Trophoblast cell (in vitro differentiated cells and primary cell): ENCODE measurements around the gene RAB27B. TPM values are rescaled to one million over a fixed set of nuclear protein-coding genes. Genes with fewer than 3 reads are reported as not detected.

ENCODE experiments used
- DNase-seq, 2 donors: peaks; one replicate each; pipeline ENCODE4 v3.0.0-alpha.2; 2016
- H2AFZ ChIP-seq: 2 replicates; pipeline ENCODE4 v1.6.1; 2013; ENCODE audit warnings: low read length, moderate library complexity, mild to moderate bottlenecking; ENCODE audit not compliant: insufficient read depth, poor library complexity
- H2AK5ac ChIP-seq: 2 replicates; pipeline ENCODE4 v1.6.1; 2013; ENCODE audit warnings: mild to moderate bottlenecking, low read length
- H2BK120ac ChIP-seq: 2 replicates; pipeline ENCODE4 v1.6.1; 2013; ENCODE audit warnings: low read length, mild to moderate bottlenecking, moderate library complexity; ENCODE audit not compliant: insufficient read depth, poor library complexity
- H2BK12ac ChIP-seq: 2 replicates; pipeline ENCODE4 v1.6.1; 2013; ENCODE audit warnings: mild to moderate bottlenecking, low read length, moderate library complexity
- H2BK5ac ChIP-seq: 2 replicates; pipeline ENCODE4 v1.6.1; 2013; ENCODE audit warnings: low read length, low read depth, moderate library complexity, mild to moderate bottlenecking; ENCODE audit not compliant: poor library complexity
- H3K14ac ChIP-seq: 2 replicates; pipeline ENCODE4 v1.6.1; 2013; ENCODE audit warnings: mild to moderate bottlenecking, low read length
- H3K18ac ChIP-seq: 2 replicates; pipeline ENCODE4 v1.6.1; 2013; ENCODE audit warnings: mild to moderate bottlenecking, low read length
- H3K23ac ChIP-seq: 2 replicates; pipeline ENCODE4 v1.6.1; 2013; ENCODE audit warnings: low read length
- H3K27ac ChIP-seq: 2 replicates; pipeline ENCODE4 v1.5.1; 2013; ENCODE audit warnings: low read depth, mild to moderate bottlenecking, inconsistent platforms, low read length, moderate library complexity
- H3K27me3 ChIP-seq: 2 replicates; pipeline ENCODE4 v1.6.1; 2013; ENCODE audit warnings: inconsistent platforms, mild to moderate bottlenecking, low read length, moderate library complexity; ENCODE audit not compliant: insufficient read depth
- H3K36me3 ChIP-seq, 2 experiments: 1 replicate in 1 of 2; 2 replicates in 1 of 2; pipeline ENCODE4 v1.6.1; 2013; ENCODE audit warnings: low read length in 2 of 2, mild to moderate bottlenecking in 2 of 2, moderate library complexity in 1 of 2; ENCODE audit not compliant: insufficient read depth in 2 of 2, control insufficient read depth in 1 of 2
- H3K4ac ChIP-seq: 2 replicates; pipeline ENCODE4 v1.6.1; 2013; ENCODE audit warnings: low read depth, mild to moderate bottlenecking, low read length, moderate library complexity
- H3K4me1 ChIP-seq, 2 experiments: 1 replicate in 1 of 2; 2 replicates in 1 of 2; pipeline ENCODE4 v1.6.1; 2013; ENCODE audit warnings: low read length in 2 of 2, mild to moderate bottlenecking in 2 of 2, moderate library complexity in 1 of 2; ENCODE audit not compliant: insufficient read depth in 2 of 2, control insufficient read depth in 1 of 2
- H3K4me2 ChIP-seq: 2 replicates; pipeline ENCODE4 v1.6.1; 2013; ENCODE audit warnings: inconsistent platforms, mild to moderate bottlenecking, low read length, moderate library complexity
- H3K4me3 ChIP-seq: 2 replicates; pipeline ENCODE4 v1.5.1; 2013; ENCODE audit warnings: mild to moderate bottlenecking, low read depth, low read length, inconsistent platforms
- H3K79me1 ChIP-seq: one replicate; pipeline ENCODE4 v1.6.1; 2013; ENCODE audit warnings: low read length
- H3K79me2 ChIP-seq: 2 replicates; pipeline ENCODE4 v1.6.1; 2013; ENCODE audit warnings: low read length, mild to moderate bottlenecking; ENCODE audit not compliant: control insufficient read depth, insufficient read depth, poor library complexity
- H3K9ac ChIP-seq: 2 replicates; pipeline ENCODE4 v1.6.1; 2013; ENCODE audit warnings: mild to moderate bottlenecking, low read length
- H3K9me3 ChIP-seq: 2 replicates; pipeline ENCODE4 v1.6.1; 2013; ENCODE audit warnings: low read depth, mild to moderate bottlenecking, control low read depth, inconsistent platforms, low read length; ENCODE audit not compliant: insufficient read depth
- H4K12ac ChIP-seq: 2 replicates; pipeline ENCODE4 v1.6.1; 2013; ENCODE audit warnings: low read depth, mild to moderate bottlenecking, low read length, moderate library complexity
- H4K8ac ChIP-seq: 2 replicates; pipeline ENCODE4 v1.6.1; 2013; ENCODE audit warnings: low read depth, mild to moderate bottlenecking, low read length, moderate library complexity
- H4K91ac ChIP-seq: one replicate; pipeline ENCODE4 v1.6.1; 2013; ENCODE audit warnings: low read depth, mild to moderate bottlenecking, low read length, moderate library complexity
- WGBS: extraction: QIAGEN DNeasy Blood & Tissue Kit; methylation state at CpG from one replicate; pipeline ENCODE4 v1.1.7; 2013; ENCODE audit warnings: missing lambda C conversion rate; ENCODE audit not compliant: insufficient read length, insufficient coverage; ENCODE audit errors: extremely low coverage; 5-methylcytosine and 5-hydroxymethylcytosine counted together
- polyA plus RNA-seq: library from polyadenylated mRNA; stranded (reverse); fragments of 200-250 nt; gene quantifications from 2 replicates; pipeline ENCODE4 v1.2.3, GENCODE V29; 2013

Gene RAB27B
- 0.63 and 0.65 TPM in 2 replicates for polyA plus RNA-seq

GRCh38 chr18:54828281-54828881 lies at the start of gene RAB27B:
TSS of gene RAB27B (plus strand) at chr18:54828477. CDS start at chr18:54877586, 49,109 bp downstream.
- Histone ChIP-seq H3K79me1 (peaks cover 3% of the 10 kb centered on the region), H3K27me3 (no peaks in the 10 kb centered on the region), H2AK5ac (no peak within 1 kb of the TSS), H2BK120ac (peak within 1 kb of the TSS; percentile 33), H3K23ac (no peak within 1 kb of the TSS), H3K79me2 (no peaks in the 10 kb centered on the region), H4K12ac (no peak within 1 kb of the TSS), H3K4me2 (peak within 1 kb of the TSS; percentile 99), H3K4ac (no peak within 1 kb of the TSS), H3K36me3 (no peaks in the 10 kb centered on the region), H3K14ac (peak within 1 kb of the TSS; percentile 23), H3K4me1 (peaks cover 3 to 4% of the 10 kb centered on the region in 2 experiments), H3K9me3 (no peaks in the 10 kb centered on the region), H3K9ac (peak within 1 kb of the TSS; percentile 30), H3K18ac (peak within 1 kb of the TSS; percentile 13), H2AFZ (peak within 1 kb of the TSS; percentile 58), H2BK12ac (peak within 1 kb of the TSS; percentile 67), H4K91ac (peak within 1 kb of the TSS; percentile 22), H2BK5ac (peak within 1 kb of the TSS; percentile 28), H3K4me3 (peak within 1 kb of the TSS; percentile 80), H4K8ac (peak within 1 kb of the TSS; percentile 27), H3K27ac (peak within 1 kb of the TSS; percentile 74)
- WGBS, result no CpG with 5 or more reads among the region's 35 CpGs
- DNase-seq, result peak; percentile 80 to 84

GRCh38 chr18:54780285-54780861 lies 47.9 kb upstream of the RAB27B start:
- no peak overlapping the region for H4K91ac ChIP-seq
- no peaks in the 10 kb centered on the region for H3K79me2 ChIP-seq
- no peak overlapping the region for H3K4me3 ChIP-seq
- H3K79me1 ChIP-seq, result no peaks in the 10 kb centered on the region
- no peak overlapping the region for H3K4ac ChIP-seq
- H3K27me3 ChIP-seq, result no peaks in the 10 kb centered on the region
- H3K36me3 ChIP-seq, result no peaks in the 10 kb centered on the region
- H3K4me1 ChIP-seq, result peaks cover 0 to 2% of the 10 kb centered on the region in 2 experiments
- no peak overlapping the region for H2AK5ac ChIP-seq
- H3K18ac ChIP-seq, result no peak overlapping the region
- no peak overlapping the region for H3K27ac ChIP-seq
- H2AFZ ChIP-seq, result no peak overlapping the region
- H3K23ac ChIP-seq, result no peak overlapping the region
- H2BK5ac ChIP-seq, result no peak overlapping the region
- H4K12ac ChIP-seq, result no peak overlapping the region
- no peak overlapping the region for H3K14ac ChIP-seq
- no peak for DNase-seq
- no peak overlapping the region for H2BK12ac ChIP-seq
- H3K9ac ChIP-seq, result no peak overlapping the region
- WGBS, result no CpG with 5 or more reads among the region's 11 CpGs
- no peak overlapping the region for H4K8ac ChIP-seq
- no peak overlapping the region for H2BK120ac ChIP-seq
- no peak overlapping the region for H3K4me2 ChIP-seq
- no peaks in the 10 kb centered on the region for H3K9me3 ChIP-seq

GRCh38 chr18:54780970-54781369 lies 47.3 kb upstream of the RAB27B start:
- no peak overlapping the region for H4K91ac ChIP-seq
- H3K4me3 ChIP-seq, result peak overlapping the region; percentile 61
- H3K4me1 ChIP-seq, result no peaks in the 10 kb centered on the region
- H3K27ac ChIP-seq, result no peak overlapping the region
- H3K9ac ChIP-seq, result no peak overlapping the region
- H2BK120ac ChIP-seq, result no peak overlapping the region
- H4K12ac ChIP-seq, result no peak overlapping the region
- H3K4me2 ChIP-seq, result no peak overlapping the region
- no peaks in the 10 kb centered on the region for H3K9me3 ChIP-seq
- no peak overlapping the region for H4K8ac ChIP-seq
- no peak overlapping the region for H2AFZ ChIP-seq
- WGBS, result no CpG with 5 or more reads among the region's 2 CpGs
- no peak for DNase-seq
- no peak overlapping the region for H3K14ac ChIP-seq
- H2AK5ac ChIP-seq, result no peak overlapping the region
- H3K27me3 ChIP-seq, result no peaks in the 10 kb centered on the region
- no peaks in the 10 kb centered on the region for H3K79me1 ChIP-seq
- H2BK12ac ChIP-seq, result no peak overlapping the region
- no peak overlapping the region for H3K4ac ChIP-seq
- no peaks in the 10 kb centered on the region for H3K79me2 ChIP-seq
- no peak overlapping the region for H3K23ac ChIP-seq
- H2BK5ac ChIP-seq, result no peak overlapping the region
- H3K36me3 ChIP-seq, result no peaks in the 10 kb centered on the region
- no peak overlapping the region for H3K18ac ChIP-seq

- H3K4ac ChIP-seq, result no peak overlapping the region
- no peak overlapping the region for H4K8ac ChIP-seq
- no peak overlapping the region for H3K4me3 ChIP-seq
- H3K9me3 ChIP-seq, result no peaks in the 10 kb centered on the region
- H3K79me2 ChIP-seq, result no peaks in the 10 kb centered on the region
- no peak overlapping the region for H3K14ac ChIP-seq
- no peaks in the 10 kb centered on the region for H3K27me3 ChIP-seq
- H2AFZ ChIP-seq, result no peak overlapping the region
- no CpG with 5 or more reads among the region's 1 CpG for WGBS
- H3K4me1 ChIP-seq, result no peaks in the 10 kb centered on the region
- H2BK120ac ChIP-seq, result no peak overlapping the region
- no peak overlapping the region for H4K12ac ChIP-seq
- no peaks in the 10 kb centered on the region for H3K79me1 ChIP-seq
- H3K18ac ChIP-seq, result no peak overlapping the region
- DNase-seq, result no peak
- no peak overlapping the region for H3K9ac ChIP-seq
- H3K27ac ChIP-seq, result no peak overlapping the region
- H3K23ac ChIP-seq, result no peak overlapping the region
- H4K91ac ChIP-seq, result no peak overlapping the region
- H2BK12ac ChIP-seq, result no peak overlapping the region
- no peak overlapping the region for H2BK5ac ChIP-seq
- H3K4me2 ChIP-seq, result no peak overlapping the region
- no peaks in the 10 kb centered on the region for H3K36me3 ChIP-seq
- H2AK5ac ChIP-seq, result no peak overlapping the region
Observed at GRCh38 chr18:54783139-54783538, 45.1 kb upstream of the RAB27B start.
